ENCODE data around the gene TSEN34. TPM values are rescaled to one million over a fixed set of nuclear protein-coding genes. Genes with fewer than 3 reads are reported as not detected.

TSEN34 gene
- total RNA-seq, 2 experiments from 2014 or later = 16.7 to 23.6 TPM

DNA sequence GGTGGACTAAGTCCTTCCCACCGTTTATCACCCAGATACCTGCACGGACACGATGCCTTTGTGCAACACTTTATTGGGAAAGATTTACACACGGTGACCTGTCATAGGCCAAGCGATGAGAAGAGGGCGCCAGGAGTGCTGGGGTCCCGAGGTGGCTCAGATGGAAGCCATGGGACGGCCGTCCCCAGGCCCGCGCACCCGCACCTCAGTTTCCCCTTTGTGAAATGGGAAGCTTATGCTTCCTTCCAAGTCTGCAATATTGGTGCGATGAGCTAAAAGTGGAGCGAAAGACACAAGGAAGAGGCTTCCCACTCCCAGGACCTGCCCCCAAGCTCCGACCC, 17.8 kb upstream of the TSEN34 start:
- H3K9me2 ChIP-seq (ENCODE audit: insufficient read depth, low read length) = no peaks in the 10 kb centered on the region
- H3K36me3 ChIP-seq (ENCODE audit: insufficient read depth, low read length) = peaks cover 5% of the 10 kb centered on the region; the same call in 1 of the 2 replicates
- BruUV-seq (replicated peaks) = no TSS peak
- H2AFZ ChIP-seq (ENCODE audit: low read length) = no peak overlapping the region
- TF ChIP-seq, protein P1, sequence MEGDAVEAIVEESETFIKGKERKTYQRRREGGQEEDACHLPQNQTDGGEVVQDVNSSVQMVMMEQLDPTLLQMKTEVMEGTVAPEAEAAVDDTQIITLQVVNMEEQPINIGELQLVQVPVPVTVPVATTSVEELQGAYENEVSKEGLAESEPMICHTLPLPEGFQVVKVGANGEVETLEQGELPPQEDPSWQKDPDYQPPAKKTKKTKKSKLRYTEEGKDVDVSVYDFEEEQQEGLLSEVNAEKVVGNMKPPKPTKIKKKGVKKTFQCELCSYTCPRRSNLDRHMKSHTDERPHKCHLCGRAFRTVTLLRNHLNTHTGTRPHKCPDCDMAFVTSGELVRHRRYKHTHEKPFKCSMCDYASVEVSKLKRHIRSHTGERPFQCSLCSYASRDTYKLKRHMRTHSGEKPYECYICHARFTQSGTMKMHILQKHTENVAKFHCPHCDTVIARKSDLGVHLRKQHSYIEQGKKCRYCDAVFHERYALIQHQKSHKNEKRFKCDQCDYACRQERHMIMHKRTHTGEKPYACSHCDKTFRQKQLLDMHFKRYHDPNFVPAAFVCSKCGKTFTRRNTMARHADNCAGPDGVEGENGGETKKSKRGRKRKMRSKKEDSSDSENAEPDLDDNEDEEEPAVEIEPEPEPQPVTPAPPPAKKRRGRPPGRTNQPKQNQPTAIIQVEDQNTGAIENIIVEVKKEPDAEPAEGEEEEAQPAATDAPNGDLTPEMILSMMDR (conservative IDR thresholded peaks at IDR 0.05; ENCODE audit: low read length) = no peak
- TF ChIP-seq EZH2phosphoT487 (IDR thresholded peaks at IDR 0.05; ENCODE audit: borderline replicate concordance, low read depth, low read length) = no peak
- H3K27ac ChIP-seq (ENCODE audit: low read depth, low read length, poor library complexity, severe bottlenecking) = no peak overlapping the region
- H3K4me1 ChIP-seq (ENCODE audit: insufficient read depth, low read length, poor library complexity, severe bottlenecking) = peaks cover 11% of the 10 kb centered on the region
- no peaks in the 10 kb centered on the region for H4K20me1 ChIP-seq (ENCODE audit: insufficient read depth, low read length)
- DNase-seq (ENCODE audit: low spot score) = no peak
- CTCF ChIA-PET (ENCODE audit: unreplicated experiment) = no interaction called here
- H3K4me2 ChIP-seq (ENCODE audit: low read length) = peak overlapping the region; percentile 30; the same call in 1 of the 2 replicates
- H3K4me3 ChIP-seq (ENCODE audit: low read depth, low read length, poor library complexity, severe bottlenecking) = no peak overlapping the region
- POLR2A ChIA-PET = no interaction called here
- intact Hi-C loops (cut with micrococcal nuclease; ENCODE audit: unreplicated experiment) = no loop called here
- H3K79me2 ChIP-seq (ENCODE audit: insufficient read depth, low read depth, low read length) = no peaks in the 10 kb centered on the region
- H3K9me3 ChIP-seq (ENCODE audit: low read length) = no peaks in the 10 kb centered on the region

DNA sequence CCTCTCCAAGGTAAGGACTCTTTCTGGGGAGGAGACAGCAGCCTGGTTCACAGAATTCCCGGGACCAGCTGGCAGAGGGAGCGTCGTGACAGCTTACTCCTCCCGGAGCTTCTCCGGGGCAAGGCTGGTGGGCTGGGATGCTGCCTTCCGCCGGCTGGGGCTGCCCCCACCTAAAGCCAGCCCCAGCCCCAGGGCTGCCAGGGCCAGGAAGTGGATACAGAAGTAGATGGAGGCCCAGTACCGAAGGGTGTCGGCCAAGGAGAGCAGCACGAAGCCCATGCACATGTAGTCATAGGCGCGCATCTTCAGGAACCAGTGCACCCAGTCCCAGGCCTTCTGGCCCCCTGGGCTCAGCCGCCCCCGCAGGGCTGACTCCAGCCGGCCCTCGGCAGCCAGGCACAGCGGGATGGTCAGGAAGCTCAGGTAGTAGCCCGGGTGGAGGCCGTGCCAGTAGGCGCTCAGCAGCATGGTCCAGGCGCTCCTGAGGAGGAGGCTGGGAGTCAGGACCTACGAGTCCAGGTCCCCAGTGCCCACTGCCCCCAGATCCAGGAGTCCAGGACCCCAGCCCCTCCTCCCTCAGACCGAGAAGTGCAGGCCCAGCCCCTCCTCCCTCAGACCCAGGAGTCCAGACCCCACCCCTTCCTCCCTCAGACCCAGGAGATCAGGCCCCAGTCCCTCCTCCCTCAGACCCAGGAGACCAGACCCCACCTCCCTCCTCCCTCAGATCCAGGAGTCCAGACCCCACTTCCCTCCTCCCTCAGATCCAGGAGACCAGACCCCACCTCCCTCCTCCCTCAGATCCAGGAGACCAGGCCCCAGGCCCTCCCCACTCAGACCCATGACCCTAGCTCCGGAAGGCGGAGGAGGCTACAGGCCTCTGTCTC, 16.9 kb upstream of the TSEN34 start:
- H3K79me2 ChIP-seq (ENCODE audit: insufficient read depth, low read depth, low read length) = no peaks in the 10 kb centered on the region
- H3K9me2 ChIP-seq (ENCODE audit: insufficient read depth, low read length) = no peaks in the 10 kb centered on the region
- TF ChIP-seq EZH2phosphoT487 (IDR thresholded peaks at IDR 0.05; ENCODE audit: borderline replicate concordance, low read depth, low read length) = no peak
- TF ChIP-seq, protein P1 (conservative IDR thresholded peaks at IDR 0.05; ENCODE audit: low read length) = no peak
- DNase-seq (ENCODE audit: low spot score) = no peak
- no peaks in the 10 kb centered on the region for H4K20me1 ChIP-seq (ENCODE audit: insufficient read depth, low read length)
- peaks cover 10% of the 10 kb centered on the region for H3K4me1 ChIP-seq (ENCODE audit: insufficient read depth, low read length, poor library complexity, severe bottlenecking)
- no peak overlapping the region for H3K4me3 ChIP-seq (ENCODE audit: low read depth, low read length, poor library complexity, severe bottlenecking)
- intact Hi-C loops (cut with micrococcal nuclease; ENCODE audit: unreplicated experiment) = no loop called here
- H3K9me3 ChIP-seq (ENCODE audit: low read length) = no peaks in the 10 kb centered on the region
- H2AFZ ChIP-seq (ENCODE audit: low read length) = no peak overlapping the region
- CTCF ChIA-PET (ENCODE audit: unreplicated experiment) = no interaction called here
- peaks cover 6% of the 10 kb centered on the region; the same call in 1 of the 2 replicates for H3K36me3 ChIP-seq (ENCODE audit: insufficient read depth, low read length)
- no TSS peak for BruUV-seq (replicated peaks)
- no peak overlapping the region for H3K27ac ChIP-seq (ENCODE audit: low read depth, low read length, poor library complexity, severe bottlenecking)
- POLR2A ChIA-PET = no interaction called here
- H3K4me2 ChIP-seq (ENCODE audit: low read length) = no peak overlapping the region

DNA sequence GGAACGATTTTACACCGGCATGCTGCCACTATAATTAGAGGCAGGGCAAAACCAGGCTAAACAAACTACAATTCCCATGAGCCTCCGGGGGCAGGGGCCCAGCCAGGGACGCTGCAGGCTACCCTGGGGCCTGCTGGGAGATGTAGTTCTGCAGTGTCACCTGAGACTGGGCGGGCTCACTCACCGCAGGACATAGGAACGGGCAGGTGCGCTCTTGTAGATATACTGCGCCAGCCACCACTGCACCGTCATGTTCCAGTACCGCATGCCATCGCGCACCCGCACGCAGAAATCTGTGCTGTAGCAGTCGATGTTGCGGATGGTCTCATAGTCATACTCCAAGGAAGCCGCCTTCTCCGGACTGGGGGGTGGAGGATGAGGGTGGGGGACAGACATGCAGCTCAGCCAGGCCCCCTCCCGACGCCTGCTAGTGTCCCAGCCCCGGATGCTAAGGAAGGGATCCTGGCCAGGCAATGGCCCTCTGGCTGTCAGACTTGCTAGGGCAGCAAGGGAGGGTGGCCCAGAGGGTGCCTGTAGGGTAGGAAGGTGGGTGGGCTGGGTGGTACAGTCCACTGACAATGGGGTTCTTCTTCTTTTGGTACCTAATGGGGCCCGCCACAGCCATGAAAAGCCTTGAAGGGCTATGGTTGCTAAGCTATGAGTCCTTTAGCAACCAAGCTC, 12.4 kb upstream of the TSEN34 start:
- DNase-seq (ENCODE audit: low spot score) = peak; percentile 55
- Histone ChIP-seq H3K4me1 (ENCODE audit: insufficient read depth, low read length, poor library complexity, severe bottlenecking) (peaks cover 10% of the 10 kb centered on the region), H3K4me3 (ENCODE audit: low read depth, low read length, poor library complexity, severe bottlenecking) (no peak overlapping the region), H2AFZ (ENCODE audit: low read length) (no peak overlapping the region), H4K20me1 (ENCODE audit: insufficient read depth, low read length) (no peaks in the 10 kb centered on the region), H3K9me3 (ENCODE audit: low read length) (no peaks in the 10 kb centered on the region), H3K27ac (ENCODE audit: low read depth, low read length, poor library complexity, severe bottlenecking) (no peak overlapping the region), H3K79me2 (ENCODE audit: insufficient read depth, low read depth, low read length) (no peaks in the 10 kb centered on the region), H3K36me3 (ENCODE audit: insufficient read depth, low read length) (peaks cover 6% of the 10 kb centered on the region; the same call in 1 of the 2 replicates), H3K9me2 (ENCODE audit: insufficient read depth, low read length) (no peaks in the 10 kb centered on the region), H3K4me2 (ENCODE audit: low read length) (no peak overlapping the region)
- CTCF ChIA-PET (ENCODE audit: unreplicated experiment) = no interaction called here
- TF ChIP-seq EZH2phosphoT487 (IDR thresholded peaks at IDR 0.05; ENCODE audit: borderline replicate concordance, low read depth, low read length) = no peak
- TF ChIP-seq, protein P1 (conservative IDR thresholded peaks at IDR 0.05; ENCODE audit: low read length) = no peak
- POLR2A ChIA-PET = no interaction called here
- no TSS peak for BruUV-seq (replicated peaks)
- intact Hi-C loops (cut with micrococcal nuclease; ENCODE audit: unreplicated experiment) = no loop called here
